Measurements from ENCODE around the gene FERMT2. TPM values are rescaled to one million over a fixed set of nuclear protein-coding genes. Genes with fewer than 3 reads are reported as not detected.
"Not testable (repeated sequence)": the region's sequence is repeated elsewhere in the genome, so short reads cannot be mapped to it uniquely, and the experiment has no call there.

Gene FERMT2
- polyA plus RNA-seq, 3 donors = 16.7 to 159 (median 92.0) TPM

DNA sequence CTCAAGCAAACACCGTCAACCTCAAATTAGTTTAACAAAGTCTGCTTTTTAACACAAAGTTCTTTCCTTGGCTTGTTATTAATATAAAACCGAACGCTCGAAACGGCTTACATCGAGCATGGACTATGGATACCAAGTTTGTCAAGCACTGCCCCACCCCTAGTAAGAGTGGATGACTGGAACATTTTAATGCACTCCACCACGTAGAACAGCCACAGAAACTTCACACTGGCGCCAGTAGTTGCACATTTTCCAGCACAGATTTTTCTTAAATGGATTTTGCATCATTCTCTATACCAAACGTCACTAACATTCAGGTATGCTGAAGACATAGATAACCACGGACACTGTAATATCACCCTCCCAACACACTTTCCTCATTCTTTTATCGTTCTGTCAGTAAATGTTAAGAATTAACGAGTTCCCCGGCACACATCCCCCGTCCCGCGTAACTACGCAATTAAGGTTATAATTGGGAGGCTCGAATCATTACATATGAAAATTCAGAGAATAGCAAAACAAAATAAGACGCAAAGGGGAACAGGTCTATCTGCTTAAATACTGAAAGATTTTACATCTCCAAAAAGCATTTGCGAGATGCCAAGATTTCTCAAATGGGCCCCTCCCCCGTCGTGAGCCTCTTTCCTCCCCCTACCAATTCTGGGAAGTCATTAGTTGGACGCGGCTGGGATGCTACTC, 990 bp downstream of the FERMT2 start:
- 1 to 3% (median 3%) methylated on average over 24 of the region's 24 CpGs for WGBS, 3 donors
- H3K27ac ChIP-seq (ENCODE audit: low read depth, low read length) = no peak overlapping the region

GRCh38 chr14:52949249-52949648, 1.6 kb downstream of the FERMT2 start:
- no peak overlapping the region for H3K27ac ChIP-seq (ENCODE audit: low read depth, low read length)
- 2 to 16% (median 11%) methylated on average over 2 of the region's 2 CpGs for WGBS, 3 donors

DNA sequence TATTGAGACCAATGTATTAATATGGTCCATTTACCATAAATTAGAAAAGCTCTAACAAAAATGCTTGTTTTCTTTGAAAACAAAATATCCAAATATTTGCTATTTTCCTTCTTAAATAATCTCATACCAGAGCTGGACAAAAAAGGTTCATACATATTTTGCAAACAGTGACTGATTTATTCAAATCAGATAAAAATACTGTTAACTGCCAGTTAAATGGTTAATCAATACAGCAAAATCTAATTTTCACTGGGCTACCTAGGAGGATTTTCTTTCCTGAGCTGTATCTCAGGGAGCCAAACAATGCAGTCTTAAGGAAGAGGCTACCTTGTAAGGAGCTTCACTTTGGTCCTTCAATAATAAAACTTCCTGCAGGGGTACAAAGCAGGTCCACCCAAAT, 2.0 kb downstream of the FERMT2 start:
- H3K27ac ChIP-seq (ENCODE audit: low read depth, low read length) = no peak overlapping the region

GRCh38 chr14:52948039-52948438, 2.8 kb downstream of the FERMT2 start:
- H3K27ac ChIP-seq (ENCODE audit: low read depth, low read length) = no peak overlapping the region
- WGBS, 3 donors = 59 to 70% (median 61%) methylated on average over 3 of the region's 3 CpGs

DNA sequence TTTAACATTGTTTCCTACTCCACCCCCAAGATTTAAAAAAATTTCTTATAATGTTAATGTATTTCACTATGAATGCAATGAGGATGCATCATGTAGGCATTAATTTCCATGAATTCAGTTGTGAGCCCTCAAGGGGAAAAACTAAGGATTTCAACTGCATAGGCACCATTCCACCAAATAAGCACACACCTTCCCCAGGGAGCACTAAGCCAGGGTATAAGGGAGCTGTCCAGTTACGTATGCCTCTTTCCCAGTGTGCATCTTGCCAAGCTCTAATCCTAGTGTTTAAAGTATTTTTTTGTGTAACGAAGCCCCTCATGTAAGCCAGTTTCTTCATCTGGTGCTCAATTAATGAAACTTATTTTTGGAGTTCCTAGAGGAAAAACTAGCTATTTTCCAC, 6.6 kb downstream of the FERMT2 start:
- WGBS, 3 donors = 53 to 87% (median 68%) methylated on average over 2 of the region's 2 CpGs
- no peak overlapping the region for H3K27ac ChIP-seq (ENCODE audit: low read depth, low read length)

GRCh38 chr14:52939427-52939826, 11.4 kb downstream of the FERMT2 start:
- H3K27ac ChIP-seq (ENCODE audit: low read depth, low read length) = no peak overlapping the region
- 67 to 89% (median 75%) methylated on average over 1 of the region's 1 CpG for WGBS, 3 donors

GRCh38 chr14:52937869-52938268, 13.0 kb downstream of the FERMT2 start:
- no peak overlapping the region for H3K27ac ChIP-seq (ENCODE audit: low read depth, low read length)
- 81 to 91% (median 82%) methylated on average over 3 of the region's 3 CpGs for WGBS, 3 donors

- WGBS, 3 donors = 62 to 85% (median 76%) methylated on average over 4 of the region's 4 CpGs
- no peak overlapping the region for H3K27ac ChIP-seq (ENCODE audit: low read depth, low read length)
Observed at GRCh38 chr14:52937306-52937705, 13.5 kb downstream of the FERMT2 start.

DNA sequence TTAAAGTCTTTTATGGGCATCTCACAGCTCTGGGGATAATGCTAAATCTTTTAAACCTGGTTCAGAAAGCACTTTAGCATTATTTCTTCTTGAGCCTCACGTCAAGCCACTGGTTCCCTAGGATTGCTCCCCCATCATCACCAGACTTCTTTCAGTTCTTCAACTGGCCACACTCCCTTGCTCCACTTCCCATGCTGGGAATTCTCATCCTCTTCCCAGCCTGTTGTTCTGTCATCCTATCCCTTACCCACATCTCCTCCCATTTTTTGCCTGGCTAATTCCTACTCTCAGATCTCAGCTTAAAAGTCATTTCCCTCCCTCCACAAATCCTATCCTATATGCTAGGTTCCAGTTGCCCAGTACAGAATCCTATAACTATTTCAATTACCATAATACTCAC, 14.4 kb downstream of the FERMT2 start:
- WGBS, 3 donors = 85 to 96% (median 90%) methylated on average over 1 of the region's 1 CpG
- H3K27ac ChIP-seq (ENCODE audit: low read depth, low read length) = no peak overlapping the region

GRCh38 chr14:52935833-52936232, 15.0 kb downstream of the FERMT2 start:
- H3K27ac ChIP-seq (ENCODE audit: low read depth, low read length) = no peak overlapping the region
- WGBS, 3 donors = 62 to 77% (median 76%) methylated on average over 3 of the region's 3 CpGs

- 57 to 73% (median 67%) methylated on average over 2 of the region's 2 CpGs for WGBS, 3 donors
- H3K27ac ChIP-seq (ENCODE audit: low read depth, low read length) = no peak overlapping the region
Observed at GRCh38 chr14:52934762-52935161, 16.1 kb downstream of the FERMT2 start.

GRCh38 chr14:52929192-52929807, 21.6 kb downstream of the FERMT2 start:
- no peak overlapping the region for H3K27ac ChIP-seq (ENCODE audit: low read depth, low read length)

GRCh38 chr14:52926953-52927352, 23.9 kb downstream of the FERMT2 start:
- WGBS, 3 donors = 63 to 68% (median 65%) methylated on average over 3 of the region's 3 CpGs
- no peak overlapping the region for H3K27ac ChIP-seq (ENCODE audit: low read depth, low read length)

More at GRCh38 chr14:52929192-52929807, 21.6 kb downstream of the FERMT2 start:
- 95 to 99% (median 97%) methylated on average over 4 of the region's 4 CpGs for WGBS, 3 donors

DNA sequence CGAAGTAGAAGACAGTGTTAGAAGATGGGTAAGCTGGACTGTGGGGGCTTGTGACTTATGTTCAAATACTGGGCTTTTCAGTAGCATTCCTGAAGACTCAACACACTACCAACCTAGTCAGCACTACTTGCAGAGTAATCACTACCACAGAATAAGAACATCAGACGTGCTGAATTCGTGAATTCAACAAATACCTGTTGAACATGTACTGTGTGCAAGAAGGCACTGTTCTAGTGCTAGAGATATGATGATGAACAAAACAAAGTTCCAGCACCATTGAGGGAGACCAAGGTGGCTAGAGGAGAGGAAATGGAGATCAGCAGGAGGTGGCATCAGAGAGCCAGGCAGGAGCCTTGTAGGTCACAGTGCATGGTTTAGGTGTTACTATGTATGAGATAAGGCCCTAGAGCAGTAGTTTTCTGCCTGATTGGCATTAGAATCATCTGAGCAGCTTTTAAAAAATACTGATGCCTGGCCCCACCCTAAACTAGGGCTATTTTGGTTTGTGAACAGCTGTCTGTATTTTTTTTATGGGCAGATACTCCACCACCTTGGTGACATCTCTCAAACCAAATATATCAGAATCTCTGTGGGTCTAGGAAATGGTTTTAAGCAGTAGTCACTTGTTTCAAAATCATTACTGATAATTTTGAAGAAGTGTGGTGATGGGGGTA, 26.8 kb downstream of the FERMT2 start:
- WGBS, 3 donors = 52 to 92% (median 71%) methylated on average over 3 of the region's 3 CpGs
- H3K27ac ChIP-seq (ENCODE audit: low read depth, low read length) = no peak overlapping the region

- no peak overlapping the region for H3K27ac ChIP-seq (ENCODE audit: low read depth, low read length)
- WGBS, 3 donors = 88 to 99% (median 89%) methylated on average over 4 of the region's 4 CpGs
Observed at GRCh38 chr14:52922656-52923055, 28.2 kb downstream of the FERMT2 start.

- no peak overlapping the region for H3K27ac ChIP-seq (ENCODE audit: low read depth, low read length)
Observed at GRCh38 chr14:52922059-52922458, 28.8 kb downstream of the FERMT2 start.

DNA sequence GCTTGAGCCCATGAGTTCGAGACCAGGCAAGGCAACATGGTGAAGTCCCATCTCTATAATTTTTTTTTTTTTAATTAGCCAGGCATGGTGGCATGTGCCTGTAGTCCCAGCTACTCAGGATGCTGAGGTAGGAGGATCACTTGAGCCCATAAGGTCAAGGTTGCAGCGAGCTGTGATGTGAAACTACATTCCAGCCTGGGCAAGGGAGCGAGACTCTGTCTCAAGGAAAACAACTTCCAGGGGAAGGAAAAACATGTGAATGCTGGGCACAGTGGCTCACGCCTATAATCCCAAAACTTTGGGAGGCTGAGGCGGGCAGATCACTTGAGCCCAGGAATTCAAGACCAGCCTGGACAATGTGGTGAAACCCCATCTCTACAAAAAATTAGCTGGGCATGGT, 30.4 kb downstream of the FERMT2 start:
- not testable (repeated sequence) for H3K27ac ChIP-seq (ENCODE audit: low read depth, low read length)
- WGBS, 3 donors = 90 to 98% (median 96%) methylated on average over 5 of the region's 5 CpGs

- H3K27ac ChIP-seq (ENCODE audit: low read depth, low read length) = no peak overlapping the region
- WGBS, 3 donors = 26 to 57% (median 46%) methylated on average over 3 of the region's 3 CpGs
Observed at GRCh38 chr14:52919971-52920370, 30.9 kb downstream of the FERMT2 start.

DNA sequence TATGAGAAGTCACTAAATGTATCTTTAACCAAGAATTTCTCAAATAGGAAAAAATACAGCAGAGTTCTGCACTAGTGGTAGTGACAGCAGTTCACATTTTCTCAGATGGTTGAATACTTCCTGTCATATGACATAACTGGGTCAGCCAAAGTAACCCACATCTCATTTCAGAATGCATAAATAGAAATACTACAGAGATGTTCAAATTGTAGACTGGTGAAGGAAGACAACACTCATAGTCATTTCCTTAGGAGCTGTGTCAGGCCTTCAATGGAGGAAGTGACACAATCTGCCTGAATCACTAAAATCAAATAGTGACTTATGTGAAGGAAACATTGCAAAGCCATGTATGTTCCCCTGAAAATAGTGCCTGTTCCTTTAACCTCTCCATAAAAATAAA, 32.4 kb downstream of the FERMT2 start:
- no peak overlapping the region for H3K27ac ChIP-seq (ENCODE audit: low read depth, low read length)

- 79 to 92% (median 82%) methylated on average over 1 of the region's 1 CpG for WGBS, 3 donors
- H3K27ac ChIP-seq (ENCODE audit: low read depth, low read length) = no peak overlapping the region
Observed at GRCh38 chr14:52917735-52918134, 33.1 kb downstream of the FERMT2 start.
